Raji (cell line): ENCODE measurements around the gene TRAPPC12.

Experiments
- POLR2A ChIP-seq: IDR thresholded peaks from 2 replicates; pipeline ENCODE4 v1.6.1; 2011; ENCODE audit warnings: low read depth, low read length, control low read depth; ENCODE audit not compliant: insufficient read depth

TRAPPC12 gene

DNA sequence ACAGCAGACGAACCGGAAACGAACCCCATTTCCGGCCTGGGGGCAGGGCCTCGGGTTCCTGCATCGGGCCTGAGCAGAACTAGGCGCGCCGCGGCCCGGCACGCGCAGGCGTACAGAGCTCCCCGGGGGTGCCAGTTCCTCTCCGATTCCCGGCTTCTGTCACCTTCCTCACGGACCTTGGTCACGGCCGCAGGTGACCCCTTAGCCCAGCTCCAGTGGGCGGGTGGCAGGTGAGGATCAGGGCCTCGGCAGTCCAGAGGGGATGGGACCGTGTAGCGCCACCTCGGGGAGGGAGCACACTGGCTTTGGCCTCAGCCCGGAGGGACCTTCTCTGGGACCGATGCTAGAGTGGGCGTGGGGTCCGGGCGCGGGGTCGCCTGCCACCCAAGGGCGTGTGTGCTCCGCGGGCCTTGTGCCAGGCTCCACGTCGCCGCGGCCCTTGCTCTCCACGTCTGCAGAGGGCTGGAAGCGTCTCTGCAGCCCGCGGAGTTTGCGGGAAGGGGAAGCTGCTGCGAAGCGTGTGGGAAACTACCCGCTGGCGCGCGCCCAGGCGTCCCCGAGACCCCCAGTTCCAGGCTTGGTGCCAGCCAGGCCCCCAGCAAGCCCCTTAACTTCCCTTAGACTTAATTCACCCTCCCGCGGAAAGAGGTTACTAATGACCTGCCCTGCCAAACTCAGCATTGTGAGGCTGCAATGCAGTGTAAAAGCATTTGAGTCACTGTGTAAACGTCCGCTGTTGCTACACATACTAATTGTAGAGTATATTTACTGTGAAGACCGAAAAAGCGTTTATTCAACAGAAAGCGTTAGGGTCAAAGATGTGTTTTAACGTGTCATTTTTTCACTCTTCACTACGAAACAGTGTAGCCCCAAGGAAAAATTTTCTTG lies at the start of gene TRAPPC12:
TSS of gene TRAPPC12 (plus strand) at position 48 of the 888 bp plus-strand sequence. CDS start 7,930 bp downstream, outside the sequence.
- TF ChIP-seq POLR2A: peak; percentile 97

DNA sequence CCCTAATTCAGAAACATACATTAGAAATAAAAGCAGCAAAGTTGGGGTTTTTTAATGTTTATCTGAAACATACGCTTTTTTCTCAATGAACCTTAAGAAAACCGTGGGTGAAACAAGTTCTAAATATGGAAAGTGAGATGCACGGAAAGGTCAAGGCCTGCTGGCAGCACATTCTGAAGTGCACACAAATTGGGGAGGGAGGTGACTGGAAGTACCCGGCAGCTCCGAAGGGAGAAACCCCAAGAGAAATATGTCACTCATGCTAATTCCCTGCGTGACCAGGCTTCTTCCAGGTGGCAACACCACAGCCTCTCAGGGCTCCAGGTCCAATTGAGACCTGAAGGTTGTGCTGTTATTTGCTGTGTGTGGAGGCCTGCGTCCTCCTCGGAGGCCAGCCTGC lies 47.4 kb upstream of the TRAPPC12 start:
- TF ChIP-seq POLR2A: no peak

DNA sequence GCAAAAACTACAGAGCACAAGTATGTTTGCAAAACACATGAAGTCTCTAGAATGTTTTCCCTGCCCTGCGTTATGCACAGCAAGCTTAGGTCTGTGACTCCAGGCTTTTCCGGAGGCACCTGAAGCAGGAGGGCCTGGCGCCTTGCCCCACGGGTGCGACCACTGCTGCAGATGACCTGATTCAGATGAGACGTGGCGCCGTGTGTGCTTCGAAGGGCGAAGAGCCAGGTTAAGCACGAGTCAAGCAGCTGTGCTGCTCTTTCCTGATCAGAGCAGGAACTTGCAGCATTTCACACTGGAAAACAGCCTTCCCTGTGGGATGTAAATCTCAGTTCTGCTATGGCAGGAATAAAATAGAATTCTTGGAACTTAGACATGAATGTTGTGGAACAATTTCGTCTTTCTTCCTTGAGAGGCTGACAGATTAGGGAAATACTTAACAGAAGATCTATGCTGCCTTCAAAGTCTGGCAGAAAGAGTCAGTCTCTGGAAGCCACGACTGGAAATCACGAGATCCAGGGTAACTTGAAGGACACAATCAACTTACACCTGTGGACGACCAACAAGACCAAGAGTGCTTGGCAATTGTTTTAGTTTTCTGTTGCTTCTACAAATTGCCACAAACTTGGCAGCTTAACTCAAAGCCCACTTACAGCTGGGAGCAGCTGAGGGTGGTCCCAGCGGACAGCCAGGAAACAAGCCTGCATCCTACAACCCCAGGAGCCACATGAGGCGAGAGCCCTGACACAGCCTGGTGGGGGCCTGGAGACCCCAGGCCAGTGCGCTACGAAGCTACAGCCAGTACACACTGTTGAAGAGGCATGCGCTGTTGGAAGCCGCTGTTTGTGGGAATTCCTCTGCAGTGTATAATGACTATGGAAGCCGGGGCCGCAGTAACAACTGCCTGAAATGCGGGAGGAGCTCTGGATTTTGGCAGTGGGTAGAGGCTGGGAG lies 44.8 kb upstream of the TRAPPC12 start:
- TF ChIP-seq POLR2A: no peak

DNA sequence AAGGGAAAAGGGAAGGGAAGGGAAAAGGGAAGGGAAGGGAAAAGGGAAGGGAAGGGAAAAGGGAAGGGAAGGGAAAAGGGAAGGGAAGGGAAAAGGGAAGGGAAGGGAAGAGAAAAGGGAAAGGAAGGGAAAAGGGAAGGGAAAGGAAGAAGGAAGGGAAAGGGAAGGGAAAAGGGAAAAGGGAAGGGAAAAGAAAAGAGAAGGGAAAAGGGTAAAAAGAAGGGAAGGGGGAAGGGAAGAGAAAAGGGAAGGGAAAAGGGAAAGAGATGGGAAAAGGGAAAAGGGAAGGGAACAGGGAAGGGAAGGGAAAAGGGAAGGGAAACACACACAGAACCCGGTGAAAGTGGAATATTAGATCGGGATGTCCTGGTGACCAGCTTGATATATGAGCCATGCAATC lies 42.6 kb upstream of the TRAPPC12 start:
- no peak for TF ChIP-seq POLR2A

DNA sequence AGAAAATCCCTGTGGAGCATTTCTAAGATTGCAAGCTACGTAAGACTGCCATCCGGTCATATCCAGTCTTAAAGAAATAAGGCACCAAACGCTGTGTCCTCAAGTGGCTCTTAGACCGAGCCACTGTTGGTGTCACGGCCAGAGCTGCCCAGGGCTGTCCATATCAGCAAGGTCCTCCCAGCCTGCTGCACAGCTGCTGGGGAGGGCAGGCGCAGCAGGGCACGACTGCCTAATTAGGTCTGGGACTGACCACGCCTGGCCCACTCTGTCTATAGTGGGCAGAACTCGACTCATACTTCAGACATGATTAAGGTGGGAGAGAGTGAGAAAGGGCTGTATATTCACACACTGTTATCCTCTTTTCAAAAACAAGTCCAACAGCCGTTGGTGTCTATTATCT lies 41.2 kb upstream of the TRAPPC12 start:
- no peak for TF ChIP-seq POLR2A

DNA sequence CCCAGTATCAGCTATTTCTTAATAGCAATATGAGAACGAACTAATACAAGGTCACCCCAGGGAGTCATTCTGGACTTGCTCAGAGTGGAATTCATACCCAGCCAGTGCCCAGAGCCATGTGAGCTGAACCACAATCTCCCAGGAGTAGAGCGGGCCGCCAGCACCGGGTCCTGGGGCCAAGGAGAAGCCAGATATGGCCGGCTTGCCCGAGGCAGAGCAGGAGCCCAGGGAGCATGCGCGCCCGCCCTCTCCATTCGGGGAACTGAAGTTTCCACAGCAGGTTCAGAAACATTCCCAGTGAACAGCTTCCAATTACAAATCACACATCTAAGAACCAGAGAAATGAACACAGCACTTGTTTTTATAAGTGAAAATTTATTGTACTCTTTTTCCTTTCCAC lies 39.4 kb upstream of the TRAPPC12 start:
- TF ChIP-seq POLR2A: no peak

DNA sequence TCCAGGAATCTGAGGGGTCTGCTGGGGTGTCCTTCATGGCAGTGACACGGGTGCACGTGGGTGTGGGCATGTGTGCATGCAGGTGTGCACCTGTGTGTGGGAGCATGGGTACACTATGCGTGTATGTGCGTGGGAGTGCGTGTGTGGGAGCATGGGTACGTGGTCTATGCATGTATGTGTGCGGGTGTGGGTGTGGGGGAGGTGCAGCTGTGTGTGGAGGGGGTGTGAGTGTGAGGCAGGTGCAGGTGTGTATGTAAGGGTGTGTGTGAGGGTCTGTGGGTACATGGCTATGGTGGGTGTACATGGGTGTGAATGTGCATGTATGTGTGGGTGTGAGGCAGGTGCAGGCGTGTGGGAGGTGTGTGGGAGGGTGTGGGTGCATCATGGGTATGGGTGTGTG lies 38.2 kb upstream of the TRAPPC12 start:
- no peak for TF ChIP-seq POLR2A

DNA sequence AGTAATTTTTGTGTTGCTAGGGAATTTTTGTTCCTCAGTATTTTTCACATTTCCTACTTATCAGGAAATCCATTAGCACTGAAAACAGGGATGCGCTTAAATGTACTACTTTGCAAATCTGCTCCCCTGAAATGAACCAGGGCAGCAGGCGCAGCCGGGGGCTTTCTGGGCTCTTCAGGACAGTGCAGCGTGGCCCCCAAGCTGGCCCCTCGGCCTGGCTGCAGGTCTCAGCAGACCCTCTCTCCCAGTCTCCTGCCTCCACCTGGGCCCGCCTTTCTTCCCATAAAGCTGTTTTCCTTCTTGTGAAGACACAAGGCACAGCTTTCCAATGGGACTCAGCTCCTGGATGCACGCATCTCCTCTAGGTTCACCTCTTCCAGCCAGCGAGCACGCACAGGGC lies 37.2 kb upstream of the TRAPPC12 start:
- TF ChIP-seq POLR2A: no peak

DNA sequence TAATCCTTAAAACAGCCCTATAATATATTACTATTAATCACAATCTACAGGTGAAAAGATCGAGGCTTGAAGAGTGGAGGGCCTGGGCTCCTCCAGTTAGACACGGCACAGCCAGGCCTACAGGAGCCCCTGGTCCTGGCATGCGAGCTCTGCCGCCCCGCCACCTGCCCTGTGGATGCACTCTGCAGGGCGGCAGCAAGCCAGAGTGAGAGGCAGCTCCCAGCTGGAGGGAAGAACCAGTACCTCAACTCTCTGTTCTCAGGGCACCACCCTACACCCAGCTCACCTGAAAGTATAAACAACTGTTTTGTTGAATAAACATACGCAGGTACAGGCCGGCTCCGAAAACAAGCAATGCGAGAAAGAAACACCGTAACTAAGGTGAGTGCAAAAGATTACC lies 36.5 kb upstream of the TRAPPC12 start:
- no peak for TF ChIP-seq POLR2A

DNA sequence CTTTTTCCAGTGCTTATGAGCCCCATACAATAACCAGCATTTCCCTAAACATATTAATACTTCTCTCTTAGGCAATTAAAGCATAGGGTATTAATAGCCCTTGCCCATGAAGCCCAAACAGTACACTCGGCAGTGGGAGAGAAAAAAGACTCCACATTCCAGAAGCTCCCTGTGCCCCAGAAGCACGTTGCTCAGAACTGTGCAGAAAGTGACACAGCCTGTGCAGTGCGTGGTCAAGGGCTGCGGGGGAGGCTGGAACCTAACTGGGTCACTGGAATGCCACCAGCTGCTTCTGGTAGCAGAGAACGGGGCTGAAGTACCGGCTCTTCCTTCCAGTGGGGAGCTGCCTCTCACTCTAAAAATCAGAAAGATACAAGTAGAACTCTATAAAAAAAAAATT lies 34.6 kb upstream of the TRAPPC12 start:
- TF ChIP-seq POLR2A: no peak

DNA sequence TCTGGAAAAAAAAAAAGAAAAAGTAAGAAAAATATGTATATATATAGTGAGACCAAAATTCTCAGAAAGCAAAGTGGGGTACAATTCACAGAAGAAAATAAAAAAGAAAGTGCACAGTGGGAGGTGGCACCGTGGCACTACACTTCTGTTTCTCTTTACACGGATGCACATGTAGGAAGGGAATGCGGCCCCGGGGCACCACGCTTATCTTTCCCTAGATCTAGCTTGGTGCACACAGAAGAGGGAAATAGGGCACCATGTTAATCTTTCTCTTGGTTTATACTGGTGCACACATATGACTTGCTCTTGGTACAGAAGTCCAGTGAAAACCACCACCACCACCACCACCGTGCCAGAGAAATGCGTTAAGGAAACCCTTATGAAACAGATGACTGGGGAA lies 33.9 kb upstream of the TRAPPC12 start:
- TF ChIP-seq POLR2A: no peak

DNA sequence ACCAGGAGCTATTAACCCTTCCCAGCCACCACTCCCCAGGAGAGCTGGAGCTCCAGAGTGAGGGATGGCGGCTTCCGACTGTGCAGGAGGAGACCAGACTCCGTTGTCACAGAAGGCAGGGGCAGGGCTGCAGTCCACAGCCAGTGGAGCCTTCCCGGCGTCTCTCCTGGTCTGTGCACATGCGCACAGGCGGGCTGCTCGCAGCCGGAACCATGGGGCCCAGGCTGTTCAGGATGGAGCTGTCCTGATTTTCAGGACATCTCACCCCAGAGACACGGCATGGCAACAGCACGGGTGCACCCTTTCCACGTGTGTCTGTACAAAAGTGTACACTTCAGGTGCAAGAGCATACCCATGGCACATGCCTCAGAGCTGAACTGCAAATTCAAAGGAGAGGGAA lies 30.7 kb upstream of the TRAPPC12 start:
- TF ChIP-seq POLR2A: no peak

DNA sequence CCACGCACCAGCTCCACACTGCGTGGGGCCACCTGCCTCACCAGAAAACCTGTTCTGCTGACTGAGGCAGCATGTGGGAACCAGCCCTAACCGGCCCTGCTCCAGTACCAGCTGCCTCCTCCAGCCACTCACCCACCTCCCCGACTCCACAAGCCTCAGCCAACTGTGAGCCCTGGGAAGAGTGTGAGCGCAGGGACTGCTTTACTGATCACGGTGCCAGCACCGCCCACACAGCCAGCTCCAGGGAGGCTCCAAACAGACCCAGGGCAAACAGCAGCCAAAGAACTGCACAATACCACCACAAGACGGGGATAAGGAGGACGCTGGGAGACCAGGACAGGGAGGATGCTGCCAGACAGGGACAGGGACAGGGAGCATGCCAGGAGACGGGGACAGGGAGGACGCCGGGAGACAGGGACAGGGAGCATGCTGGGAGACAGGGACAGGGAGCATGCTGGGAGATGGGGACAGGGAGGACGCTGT lies 30.2 kb upstream of the TRAPPC12 start:
- TF ChIP-seq POLR2A: no peak

DNA sequence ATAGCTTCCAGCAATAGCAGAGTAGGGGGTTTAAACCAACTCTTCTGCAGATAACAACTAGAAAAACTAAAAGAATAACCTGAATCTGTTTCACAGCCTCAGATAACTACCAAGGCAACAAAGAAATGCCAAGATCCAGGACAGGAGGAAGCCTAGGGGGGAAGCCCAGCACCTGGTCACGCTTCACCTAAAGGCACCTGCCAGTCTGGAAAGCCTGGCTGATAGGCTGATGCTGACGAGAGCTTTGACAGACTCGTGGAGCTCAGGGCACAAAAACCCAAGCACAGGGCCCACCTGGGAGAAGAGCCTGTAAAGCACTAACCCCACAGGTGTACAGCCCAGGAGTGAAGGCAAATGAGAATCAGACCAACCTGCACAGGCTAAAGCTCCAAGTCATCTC lies 24.5 kb upstream of the TRAPPC12 start:
- TF ChIP-seq POLR2A: no peak

DNA sequence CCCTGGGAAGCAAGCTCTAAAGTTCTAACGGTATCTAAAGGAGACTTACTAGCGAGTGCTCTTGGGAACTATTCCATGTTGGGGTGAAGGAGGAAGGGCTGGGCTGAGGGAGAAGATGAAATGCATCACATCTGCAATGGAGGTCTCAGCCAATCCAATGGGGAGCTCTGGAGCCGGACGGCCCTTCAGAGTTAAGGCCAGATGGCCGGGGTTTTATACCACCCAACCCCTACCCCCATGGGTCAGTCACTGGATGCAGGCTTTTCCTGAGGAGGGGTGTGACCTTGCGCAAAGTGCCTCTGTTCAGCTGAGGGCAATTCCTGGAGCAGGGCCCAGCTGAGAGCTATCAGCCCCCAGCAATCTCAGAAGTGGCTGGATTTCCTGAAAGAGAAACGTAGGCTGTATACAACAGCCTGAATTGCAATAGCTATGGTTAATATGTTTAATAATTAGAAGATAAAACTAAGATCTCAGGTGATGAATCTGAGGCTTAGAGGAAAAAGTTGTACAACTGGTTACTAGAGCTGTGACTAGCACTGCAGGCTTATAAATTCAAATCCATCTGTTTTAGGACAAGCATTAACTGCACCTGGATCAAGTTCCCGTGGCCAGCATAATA lies 23.4 kb upstream of the TRAPPC12 start:
- TF ChIP-seq POLR2A: no peak
